Measurements from ENCODE around the gene LDHB.
"Not testable (repeated sequence)": the region's sequence is repeated elsewhere in the genome, so short reads cannot be mapped to it uniquely, and the experiment has no call there.

LDHB gene

GRCh38 chr12:21657326-21658077 is at the start of gene LDHB:
Gene LDHB, minus strand, starts transcription at chr12:21657842. Its CDS starts 3,171 bp downstream, at chr12:21654671.
- peak; percentile 90 for DNase-seq

DNA sequence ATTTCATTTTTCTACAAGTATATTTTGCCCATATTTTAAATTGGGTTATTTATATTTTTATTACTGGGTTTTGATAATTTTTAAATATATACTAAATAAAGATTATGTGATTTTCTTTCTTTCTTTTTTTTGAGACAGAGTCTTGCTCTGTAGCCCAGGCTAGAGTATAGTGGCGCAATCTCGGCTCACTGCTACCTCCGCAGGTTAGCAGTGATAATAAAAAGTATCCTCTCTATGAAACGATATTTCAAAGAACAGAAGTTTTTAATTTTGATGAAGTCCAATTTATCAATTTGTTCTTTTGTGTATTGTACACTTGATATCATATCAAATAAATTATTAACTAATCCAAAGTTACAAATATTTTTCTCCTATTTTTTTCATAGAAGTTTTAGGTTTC is 47.2 kb upstream of the LDHB start:
- DNase-seq, result no peak

- DNase-seq, result no peak
These were observed 42.2 kb upstream of the LDHB start for GRCh38 chr12:21699851-21700250.

DNA sequence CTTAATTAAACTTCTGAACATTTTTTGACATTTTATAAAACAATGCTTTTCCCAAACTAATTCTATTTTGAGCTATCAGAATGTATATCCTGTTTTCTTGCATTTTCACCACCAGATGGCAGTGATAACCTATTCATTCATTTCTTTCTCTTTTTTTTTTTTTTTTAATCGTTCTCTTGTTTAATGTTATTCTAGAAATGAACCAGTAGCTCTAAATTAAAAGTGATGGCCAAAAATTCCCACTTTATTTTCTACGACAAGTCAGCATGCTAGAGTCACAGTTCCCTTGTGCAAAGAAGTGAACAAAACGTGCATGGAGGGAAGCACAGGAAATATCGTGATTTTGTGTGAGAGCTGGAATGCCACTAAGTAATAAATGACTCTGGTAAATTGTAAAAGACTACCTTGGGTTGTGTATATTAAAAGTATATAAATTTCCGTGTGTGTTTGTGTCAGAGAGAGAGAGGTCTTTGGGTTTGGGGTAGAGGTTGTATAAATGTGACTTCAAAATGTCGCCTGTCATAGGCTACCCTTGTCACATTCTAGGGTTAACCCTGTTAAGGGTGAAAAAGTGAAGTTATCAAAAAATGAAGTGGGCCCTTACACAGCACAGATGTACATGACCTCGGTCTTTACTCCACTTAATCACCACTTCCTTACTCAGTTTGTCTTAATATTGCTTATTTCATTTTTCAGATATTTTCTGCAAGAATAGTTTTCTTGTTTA is 40.4 kb upstream of the LDHB start:
- DNase-seq, result no peak

DNA sequence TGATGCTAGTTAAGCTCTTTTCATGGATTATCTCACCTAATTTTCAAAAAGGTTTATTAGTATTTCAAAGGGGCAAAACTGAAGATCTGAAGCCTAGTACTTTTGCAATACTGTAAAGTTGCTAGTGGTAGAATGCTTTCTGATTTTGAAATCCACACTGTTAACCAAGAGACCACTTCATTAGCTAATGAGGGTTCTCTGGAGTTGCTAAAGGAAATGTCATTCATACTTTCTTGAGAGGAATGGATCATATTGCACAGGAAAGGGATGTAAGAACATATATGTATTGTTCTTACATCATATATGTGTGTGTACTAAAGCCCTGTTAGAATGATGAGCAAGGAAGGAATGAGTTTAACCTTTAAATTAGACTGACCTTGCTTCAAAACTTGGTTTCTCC is 39.0 kb upstream of the LDHB start:
- no peak for DNase-seq

DNA sequence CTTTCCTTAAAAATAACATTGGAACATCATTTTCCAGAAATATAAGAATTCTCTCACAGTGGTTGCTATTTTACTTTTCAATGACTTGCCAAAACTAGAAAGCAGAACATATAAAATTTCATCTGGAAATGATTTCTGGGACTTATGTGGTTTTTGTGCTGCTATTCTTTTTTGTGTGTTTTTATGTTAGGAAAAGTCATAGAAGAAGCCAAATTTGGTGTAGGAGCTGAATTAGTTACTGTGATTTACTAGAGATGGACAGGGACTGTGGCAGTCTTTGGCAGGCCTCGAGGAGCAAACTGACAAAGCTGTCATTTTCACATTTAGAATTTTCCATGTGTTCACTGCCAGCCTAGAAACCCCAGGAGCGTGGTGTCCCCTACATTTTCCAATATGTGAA is 38.3 kb upstream of the LDHB start:
- no peak for DNase-seq

GRCh38 chr12:21694660-21695059 is 37.0 kb upstream of the LDHB start:
- DNase-seq, result no peak

GRCh38 chr12:21691515-21691914 is 33.9 kb upstream of the LDHB start:
- DNase-seq, result no peak

- no peak for DNase-seq
These were observed 33.2 kb upstream of the LDHB start for GRCh38 chr12:21690704-21691368.

DNA sequence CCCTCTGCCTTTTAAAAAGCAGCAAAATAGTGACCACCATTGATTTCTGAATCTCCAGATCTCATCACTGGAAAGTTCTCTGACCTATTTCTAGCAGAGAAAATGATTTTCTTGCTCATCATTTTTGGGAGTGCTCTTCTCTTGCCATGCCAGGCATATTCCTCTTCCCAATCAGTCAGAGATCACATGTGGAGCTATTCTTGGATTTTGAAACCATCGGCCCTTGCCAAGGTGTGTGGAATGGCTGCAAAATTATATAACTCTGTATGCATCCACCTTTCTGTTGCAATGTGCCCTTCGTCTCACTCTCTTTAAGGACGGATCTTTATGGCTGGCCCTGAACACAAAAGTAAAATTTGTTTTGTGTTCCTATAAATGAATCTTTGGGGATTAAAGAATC is 25.5 kb upstream of the LDHB start:
- DNase-seq, result no peak

DNA sequence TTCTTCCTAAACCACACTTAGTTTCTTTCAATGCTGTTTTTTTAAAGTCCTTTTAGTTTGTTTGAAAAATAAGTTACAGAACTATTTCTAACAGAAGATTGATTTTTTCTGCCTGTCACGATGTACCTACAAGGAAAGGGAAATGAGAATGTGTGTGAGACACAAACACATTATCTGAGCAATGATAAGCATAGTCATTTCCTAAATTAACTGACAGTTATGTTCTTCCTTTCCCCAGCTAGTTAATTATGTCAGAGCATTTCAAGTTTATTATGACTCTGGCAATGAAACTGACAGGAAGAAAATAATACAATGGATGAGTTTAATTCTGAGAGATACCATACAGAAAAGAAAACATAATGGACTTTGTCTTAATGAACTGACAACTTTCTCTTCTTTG is 21.3 kb upstream of the LDHB start:
- no peak for DNase-seq

GRCh38 chr12:21677622-21678277 is 20.1 kb upstream of the LDHB start:
- DNase-seq, result no peak

DNA sequence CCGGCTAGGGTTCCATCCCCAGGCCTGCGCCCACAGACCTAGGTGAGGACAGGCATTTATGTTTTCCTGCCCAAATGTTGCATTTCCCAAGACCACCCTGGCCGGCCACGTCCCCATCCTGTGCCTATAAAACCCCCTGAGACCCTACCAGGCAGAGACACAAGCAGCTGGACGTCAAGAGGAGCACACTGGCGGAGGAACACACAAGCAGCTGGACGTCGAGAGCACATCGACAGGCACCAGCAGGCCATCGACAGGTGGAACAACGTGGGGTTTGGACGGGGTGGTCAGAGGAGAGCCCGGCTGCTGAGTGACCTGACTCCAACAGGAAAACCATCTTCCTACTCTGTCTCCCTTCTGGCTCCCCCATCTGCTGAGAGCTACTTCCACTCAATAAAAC is 19.6 kb upstream of the LDHB start:
- no peak for DNase-seq

GRCh38 chr12:21676776-21677175 is 19.1 kb upstream of the LDHB start:
- no peak for DNase-seq

- DNase-seq, result no peak
These were observed 18.0 kb upstream of the LDHB start for GRCh38 chr12:21675641-21676040.

DNA sequence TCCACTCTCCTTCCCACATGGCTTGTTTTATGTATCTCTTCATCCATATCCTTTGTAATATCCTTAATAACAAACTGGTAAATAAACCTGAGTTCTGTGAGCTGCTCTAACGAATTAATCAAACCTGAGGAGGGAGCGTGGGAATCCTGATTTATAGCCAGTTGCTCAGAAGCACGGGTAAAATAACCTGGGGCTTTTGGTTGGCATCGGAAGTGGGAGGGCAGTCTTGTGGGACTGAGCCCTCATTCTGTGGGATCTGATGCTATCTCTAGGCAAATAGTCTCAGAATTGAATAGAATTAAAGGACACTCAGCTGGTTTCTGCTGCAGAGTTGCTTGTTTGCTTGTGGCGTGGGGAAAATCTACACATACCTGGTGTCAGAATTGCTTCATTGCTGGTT is 17.5 kb upstream of the LDHB start:
- no peak for DNase-seq

DNA sequence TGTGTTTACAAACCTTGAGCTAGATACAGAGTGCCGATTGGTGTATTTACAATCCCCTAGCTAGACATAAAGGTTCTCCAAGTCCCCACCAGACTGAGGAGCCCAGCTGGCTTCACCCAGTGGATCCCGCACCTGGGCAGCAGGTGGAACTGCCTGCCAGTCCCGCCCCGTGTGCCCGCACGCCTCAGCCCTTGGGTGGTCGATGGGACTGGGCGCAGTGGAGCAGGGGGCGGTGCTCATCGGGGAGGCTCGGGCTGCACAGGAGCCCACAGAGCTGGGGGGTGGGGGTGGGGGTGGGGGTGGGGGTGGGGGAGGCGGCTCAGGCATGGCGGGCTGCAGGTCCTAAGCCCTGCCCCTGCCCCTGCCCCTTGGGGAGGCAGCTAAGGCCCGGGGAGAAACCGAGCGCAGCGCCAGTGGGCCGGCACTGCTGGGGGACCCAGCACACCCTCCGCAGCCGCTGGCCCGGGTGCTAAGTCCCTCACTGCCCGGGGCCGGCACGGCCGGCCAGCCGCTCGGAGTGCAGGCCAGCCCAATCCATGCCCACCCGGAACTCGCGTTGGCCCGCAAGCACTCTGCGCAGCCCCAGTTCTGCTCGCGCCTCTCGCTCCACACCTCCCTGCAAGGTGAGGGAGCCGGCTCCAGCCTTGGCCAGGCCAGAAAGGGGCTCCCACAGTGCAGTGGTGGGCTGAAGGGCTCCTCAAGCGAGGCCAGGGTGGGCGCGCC is 16.3 kb upstream of the LDHB start:
- not testable (repeated sequence) for DNase-seq

- no peak for DNase-seq
These were observed 14.5 kb upstream of the LDHB start for GRCh38 chr12:21672146-21672545.

- DNase-seq, result no peak
These were observed 9.1 kb upstream of the LDHB start for GRCh38 chr12:21666722-21667121.

GRCh38 chr12:21665816-21666215 is 8.2 kb upstream of the LDHB start:
- no peak for DNase-seq

DNA sequence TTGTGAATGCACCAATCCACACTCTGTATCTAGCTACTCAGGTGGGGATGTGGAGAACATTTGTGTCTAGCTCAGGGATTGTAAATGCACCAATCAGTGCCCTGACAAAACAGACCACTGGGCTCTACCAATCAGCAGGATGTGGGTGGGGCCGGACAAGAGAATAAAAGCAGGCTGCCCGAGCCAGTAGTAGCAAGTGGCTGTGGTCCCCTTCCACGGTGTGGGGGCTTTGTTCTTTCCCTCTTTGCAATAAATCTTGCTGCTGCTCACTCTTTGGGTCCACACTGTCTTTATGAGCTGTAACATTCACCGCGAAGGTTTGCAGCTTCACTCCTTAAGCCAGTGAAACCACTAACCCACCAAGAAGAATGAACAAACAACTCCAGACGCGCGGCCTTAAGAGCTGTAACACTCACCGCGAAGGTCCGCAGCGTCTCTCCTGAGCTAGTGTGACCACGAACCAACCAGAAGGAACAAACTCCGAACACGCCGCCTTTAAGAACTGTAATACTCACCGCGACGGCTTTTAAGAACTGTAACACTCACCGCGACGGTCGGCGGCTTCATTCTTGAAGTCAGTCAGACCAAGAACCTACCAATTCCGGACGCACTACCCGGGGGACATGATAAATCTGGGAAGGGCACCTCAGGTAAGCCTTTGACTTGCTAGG is 4.6 kb upstream of the LDHB start:
- DNase-seq, result no peak

GRCh38 chr12:21661396-21662093 is 3.9 kb upstream of the LDHB start:
- not testable (repeated sequence) for DNase-seq

Measured in activated gamma-delta T cell treated with Interleukin-2 at 50 U/mL for 16 hours (primary cell).